ENCODE results near the gene EME2.

EME2 gene

GRCh38 chr16:1818873-1819525 is 46.4 kb downstream of the EME2 start:
- DNase-seq (ENCODE audit: low spot score) = no peak

- no peak for DNase-seq (ENCODE audit: low spot score)
Measured at GRCh38 chr16:1819611-1820010, 47.0 kb downstream of the EME2 start.

GRCh38 chr16:1820096-1820945 is 47.7 kb downstream of the EME2 start:
- no peak for DNase-seq (ENCODE audit: low spot score)

GRCh38 chr16:1820946-1821290 is 48.3 kb downstream of the EME2 start:
- no peak for DNase-seq (ENCODE audit: low spot score)

GRCh38 chr16:1821861-1822611 is 49.4 kb downstream of the EME2 start:
- DNase-seq (ENCODE audit: low spot score) = no peak

- DNase-seq (ENCODE audit: low spot score) = no peak
Measured at GRCh38 chr16:1822801-1823200, 50.2 kb downstream of the EME2 start.

- DNase-seq (ENCODE audit: low spot score) = no peak
Measured at GRCh38 chr16:1823821-1824220, 51.2 kb downstream of the EME2 start.

GRCh38 chr16:1825381-1825863 is 52.8 kb downstream of the EME2 start:
- no peak for DNase-seq (ENCODE audit: low spot score)

All from germinal center (tissue), 1 donor.